HG03571 (cell line): ENCODE data around the gene FGF19.
A peak's percentile ranks its signal among the peaks of the same experiment; 100 is the strongest.
"Not testable (repeated sequence)": the region's sequence is repeated elsewhere in the genome, so short reads cannot be mapped to it uniquely, and the experiment has no call there.

Experiments used
- ATAC-seq: cut with Tn5 transposase; IDR thresholded peaks from one replicate; pipeline ENCODE4 v1.9.1; 2021; ENCODE audit not compliant: unreplicated experiment

Gene FGF19

DNA sequence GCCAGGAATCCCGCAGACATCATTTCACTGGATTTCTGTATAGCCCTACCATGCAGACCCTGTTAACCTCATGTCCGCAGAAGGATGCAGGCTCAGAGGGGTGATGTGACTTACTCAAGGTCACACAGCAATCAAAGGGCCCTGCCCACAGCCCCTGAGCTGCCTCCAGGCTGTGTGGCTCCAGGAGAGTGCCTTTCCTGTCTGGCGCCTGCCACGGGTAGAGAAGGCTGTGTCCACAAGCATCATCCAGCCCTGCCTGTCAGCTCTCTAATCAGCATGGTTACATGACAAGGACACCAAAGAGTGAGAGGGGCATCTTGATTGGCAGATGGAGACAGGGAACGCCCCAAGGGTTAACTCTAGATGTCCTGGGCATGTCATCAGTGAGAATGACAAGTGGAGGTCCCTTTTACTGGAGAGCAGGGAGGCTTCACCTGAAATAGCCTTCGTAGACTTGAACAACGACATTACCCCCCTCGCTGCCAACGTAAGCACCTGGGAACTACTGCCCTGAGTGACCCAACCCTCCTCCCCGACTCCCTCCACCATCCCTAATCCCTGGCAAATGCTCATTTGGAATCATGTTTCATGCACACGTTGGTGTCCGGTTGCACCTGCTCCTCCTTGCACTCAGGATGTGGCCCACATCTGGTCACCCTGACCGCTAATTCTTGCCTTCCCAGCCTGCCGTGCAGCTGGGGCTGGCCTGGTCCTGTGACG lies 6.9 kb downstream of the FGF19 start:
- no peak for ATAC-seq

DNA sequence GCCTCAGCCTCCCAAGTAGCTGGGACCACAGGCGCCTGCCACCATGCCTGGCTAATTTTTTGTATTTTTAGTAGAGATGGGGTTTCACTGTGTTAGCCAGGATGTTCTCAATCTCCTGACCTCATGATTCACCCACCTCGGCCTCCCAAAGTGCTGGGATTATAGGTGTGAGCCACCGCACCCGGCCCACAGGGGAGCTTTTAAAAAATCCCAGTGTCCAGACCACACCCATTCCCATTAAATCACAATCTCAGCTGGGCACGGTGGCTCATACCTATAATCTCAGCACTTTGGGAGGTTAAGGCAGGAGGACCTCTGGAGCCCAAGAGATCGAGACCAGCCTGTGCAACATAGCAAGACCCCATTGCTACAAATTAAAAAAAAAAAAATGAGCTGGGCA lies 7.8 kb downstream of the FGF19 start:
- ATAC-seq, result not testable (repeated sequence)

- ATAC-seq, result no peak
Measured at GRCh38 chr11:69695581-69695980, 8.2 kb downstream of the FGF19 start.

DNA sequence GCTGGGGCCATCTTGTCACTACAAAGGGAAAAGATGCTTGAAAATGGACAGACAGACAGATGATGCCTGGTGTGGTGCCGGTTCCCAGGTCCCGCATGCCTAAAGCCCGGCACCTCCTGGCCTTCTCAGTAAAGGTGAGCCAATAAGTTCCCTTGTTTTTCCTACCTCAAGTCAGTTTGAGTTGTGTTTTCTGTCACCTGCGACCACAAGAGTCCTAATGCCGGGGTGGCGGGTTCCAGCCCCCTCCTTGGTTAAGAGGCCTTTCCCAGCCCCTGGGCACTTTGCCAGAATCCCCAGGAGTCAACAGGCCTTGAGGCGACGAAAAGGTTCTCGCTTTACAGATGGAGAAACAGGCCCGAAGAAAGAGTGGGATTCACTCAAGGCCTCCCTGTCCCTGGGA lies 9.0 kb downstream of the FGF19 start:
- no peak for ATAC-seq

DNA sequence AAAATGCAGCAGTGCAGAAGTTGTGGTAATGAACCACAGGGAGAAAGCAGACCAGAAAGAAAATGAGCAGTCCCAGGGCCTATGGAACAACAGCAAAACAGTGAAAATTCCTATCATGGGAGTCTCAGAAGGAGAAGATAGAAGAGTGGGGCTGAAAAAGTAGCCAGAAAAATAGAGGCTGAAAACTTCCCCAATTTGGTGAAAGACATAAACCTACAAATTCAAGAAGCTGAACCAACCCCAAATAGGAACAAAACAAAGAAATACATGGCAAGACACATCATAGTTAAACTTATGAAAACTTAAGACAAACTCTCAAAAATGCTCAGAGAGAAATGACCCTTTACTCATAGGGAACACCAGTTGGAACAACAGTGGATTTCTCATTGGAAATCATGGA lies 11.4 kb downstream of the FGF19 start:
- ATAC-seq, result no peak

DNA sequence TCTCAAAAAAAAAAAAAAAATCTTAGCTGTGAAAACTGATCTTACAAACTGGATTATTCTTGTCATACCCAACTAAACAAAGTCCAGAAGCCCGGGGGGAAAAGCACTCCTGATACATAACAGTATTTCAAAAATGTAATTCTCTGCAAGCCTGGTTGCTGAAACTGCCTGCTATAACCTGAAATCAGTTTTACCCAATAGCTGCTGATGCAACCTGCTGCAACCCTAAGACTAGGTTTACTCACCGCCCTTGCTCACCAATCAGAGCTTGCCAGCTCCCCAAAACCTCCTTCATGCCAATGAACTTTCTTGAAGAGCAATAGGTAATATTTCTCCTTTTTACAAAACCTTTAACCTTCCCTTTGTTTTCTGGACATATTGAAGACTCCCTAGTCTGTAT lies 12.4 kb downstream of the FGF19 start:
- ATAC-seq, result no peak

- ATAC-seq, result no peak
Measured at GRCh38 chr11:69689484-69690319, 14.1 kb downstream of the FGF19 start.

- not testable (repeated sequence) for ATAC-seq
Measured at GRCh38 chr11:69687969-69688771, 15.7 kb downstream of the FGF19 start.

- no peak for ATAC-seq
Measured at GRCh38 chr11:69686856-69687255, 17.0 kb downstream of the FGF19 start.

DNA sequence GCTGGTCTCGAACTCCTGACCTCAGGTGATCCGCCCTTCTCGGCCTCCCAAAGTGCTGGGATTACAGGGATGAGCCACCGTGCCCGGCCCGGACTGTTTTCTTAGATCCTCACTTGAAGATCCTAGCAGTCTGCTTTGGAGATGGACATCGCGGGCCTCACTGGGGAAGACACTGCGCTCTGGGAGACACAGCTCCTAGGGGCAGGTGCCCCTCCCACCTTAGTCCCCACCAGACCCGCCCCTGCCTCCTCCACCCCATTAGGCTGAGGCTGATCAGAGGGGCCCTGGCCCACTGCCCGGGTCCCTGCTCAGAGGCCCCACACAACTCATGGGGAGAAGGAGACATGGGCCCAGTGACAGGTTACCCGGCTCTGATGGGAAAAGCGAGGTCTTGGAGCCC lies 17.4 kb downstream of the FGF19 start:
- ATAC-seq, result no peak

DNA sequence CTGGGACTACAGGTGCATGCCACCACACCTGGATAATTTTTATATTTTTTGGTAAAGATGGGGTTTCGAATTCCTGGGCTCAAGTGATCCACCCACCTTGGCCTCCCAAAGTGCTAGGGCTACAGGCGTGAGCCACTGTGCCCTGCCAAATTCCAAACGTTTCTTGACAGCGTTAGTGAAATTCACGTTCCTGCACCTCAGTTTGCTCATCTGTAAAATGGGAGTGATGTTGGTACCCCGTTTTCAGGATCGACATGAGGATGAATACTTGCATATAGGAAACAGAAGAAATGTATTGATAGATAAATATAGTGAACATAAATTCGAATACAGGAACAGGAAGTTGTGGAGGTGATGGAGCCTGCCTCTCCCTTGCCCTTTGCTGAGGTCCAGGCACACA lies 18.5 kb downstream of the FGF19 start:
- no peak for ATAC-seq

- ATAC-seq, result no peak
Measured at GRCh38 chr11:69684651-69685050, 19.2 kb downstream of the FGF19 start.

DNA sequence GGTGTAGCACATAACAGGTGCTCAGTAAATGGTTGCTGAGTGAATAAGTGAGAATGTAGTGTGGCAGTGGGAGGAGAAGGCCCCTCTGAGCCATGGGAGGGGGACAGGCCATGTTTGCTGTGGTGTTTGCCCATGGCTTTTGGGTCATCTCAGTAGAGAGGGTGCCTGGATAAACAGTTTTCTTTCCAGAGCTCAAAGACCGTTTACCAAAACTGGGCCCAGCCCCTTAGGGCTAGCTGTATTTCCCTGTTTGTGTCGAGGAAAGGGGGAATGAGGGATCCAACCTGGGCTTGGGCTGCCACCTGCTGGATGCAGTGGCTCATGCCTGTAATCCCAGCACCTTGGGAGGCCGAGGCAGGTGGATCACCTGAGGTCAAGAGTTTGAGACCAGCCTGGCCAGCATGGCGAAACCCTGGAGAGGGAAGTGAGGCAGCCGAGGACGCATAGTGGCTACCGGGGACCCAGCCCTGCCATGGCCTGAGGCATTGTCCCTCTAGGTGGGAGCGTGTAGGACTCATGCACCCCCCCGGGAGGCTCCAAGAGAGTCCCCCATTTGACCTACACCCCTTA lies 20.0 kb downstream of the FGF19 start:
- ATAC-seq, result no peak

- no peak for ATAC-seq
Measured at GRCh38 chr11:69682681-69683326, 21.0 kb downstream of the FGF19 start.

GRCh38 chr11:69682221-69682620 lies 21.6 kb downstream of the FGF19 start:
- no peak for ATAC-seq

DNA sequence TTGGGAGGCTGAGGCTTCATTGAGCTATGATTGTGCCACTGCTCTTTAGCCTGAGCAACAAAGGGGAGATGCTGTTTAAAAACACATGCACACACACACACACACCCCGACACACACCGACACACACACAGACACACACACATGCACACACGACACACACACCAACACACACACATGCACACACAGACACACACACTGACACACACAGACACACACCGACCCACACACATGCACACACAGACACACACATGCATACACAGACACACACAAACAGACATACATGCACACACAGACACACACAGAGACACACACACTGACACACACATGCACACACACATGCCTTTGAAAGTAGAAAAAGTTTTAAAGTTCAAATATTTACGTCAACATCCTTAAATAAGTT lies 23.1 kb downstream of the FGF19 start:
- no peak for ATAC-seq

DNA sequence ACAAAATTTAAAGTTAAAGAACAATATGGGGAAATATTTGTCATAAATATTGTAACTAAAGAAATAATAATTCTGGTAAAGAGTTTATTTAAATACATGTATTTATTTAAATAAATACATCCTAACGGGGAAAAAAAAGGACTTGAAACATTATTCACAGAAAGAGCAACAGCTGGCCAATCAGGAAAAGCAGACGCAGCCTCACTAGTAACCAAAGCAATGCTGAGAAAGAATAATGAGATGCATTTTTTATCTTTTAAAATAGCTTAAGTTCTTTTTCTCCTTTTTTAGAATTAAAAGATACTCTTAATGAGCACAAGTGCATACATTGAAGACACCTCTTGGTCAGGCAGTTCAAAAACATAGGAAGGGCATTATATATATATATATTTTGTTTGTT lies 26.1 kb downstream of the FGF19 start:
- ATAC-seq, result no peak

- peak; percentile 69 for ATAC-seq
Measured at GRCh38 chr11:69674886-69675714, 28.7 kb downstream of the FGF19 start, which contains the start of gene LTO1. Gene LTO1, minus strand, starts transcription at chr11:69675353. Its CDS starts 114 bp downstream, at chr11:69675239.

- no peak for ATAC-seq
Measured at GRCh38 chr11:69674267-69674885, 29.4 kb downstream of the FGF19 start.
